GM19468 (cell line): ENCODE results near the gene FNDC10.

Source experiments
- ATAC-seq: cut with Tn5 transposase; IDR thresholded peaks from one replicate; pipeline ENCODE4 v1.9.1; 2021; ENCODE audit warnings: mild to moderate bottlenecking, moderate library complexity, moderate number of reproducible peaks; ENCODE audit not compliant: unreplicated experiment; ENCODE audit errors: extremely low read depth

The FNDC10 gene

GRCh38 chr1:1617516-1617915 lies 17.6 kb upstream of the FNDC10 start:
- ATAC-seq: no peak

DNA sequence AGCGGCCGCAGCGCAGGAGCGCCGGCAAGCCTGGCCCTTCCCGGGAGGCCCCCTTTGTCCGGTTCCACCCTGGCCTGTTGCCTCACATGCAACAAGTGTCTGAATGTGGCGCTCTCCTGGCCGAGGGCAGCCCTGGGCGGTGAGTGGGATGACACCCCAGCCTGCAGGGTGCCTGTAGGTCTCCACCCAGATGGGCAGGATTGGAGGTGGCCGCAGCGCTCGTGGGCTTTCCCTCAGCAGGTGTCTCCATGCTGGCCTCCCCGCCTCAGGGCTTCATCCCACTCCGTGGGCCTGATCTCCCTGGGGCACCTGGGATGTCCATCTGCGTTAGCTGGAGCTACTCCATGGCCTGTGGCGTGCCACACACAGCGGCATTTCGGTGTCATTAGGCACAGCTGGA lies 16.9 kb upstream of the FNDC10 start:
- ATAC-seq: no peak

GRCh38 chr1:1616045-1616790 lies 16.3 kb upstream of the FNDC10 start:
- no peak for ATAC-seq

- peak; percentile 91 for ATAC-seq
These were observed 15.5 kb upstream of the FNDC10 start, which contains the start of gene MIB2 for GRCh38 chr1:1615256-1616044. MIB2 (plus strand) TSS chr1:1615500; CDS start chr1:1623453, 7,953 bp downstream.

DNA sequence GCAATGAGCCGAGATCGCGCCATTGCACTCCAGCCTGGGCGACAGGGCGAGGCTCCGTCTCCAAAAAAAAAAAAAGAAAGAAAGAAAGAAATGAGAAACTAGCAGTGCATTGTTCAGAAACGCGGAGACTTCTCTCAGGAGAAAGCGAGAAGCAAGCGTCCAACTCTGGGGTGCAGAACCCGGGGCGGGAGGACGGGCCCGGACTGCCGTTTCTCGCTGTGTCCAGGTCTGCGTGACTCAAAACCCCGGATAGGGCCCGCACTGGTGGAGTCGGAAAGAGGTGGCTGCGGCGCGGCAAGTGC lies 15.0 kb upstream of the FNDC10 start:
- no peak for ATAC-seq

DNA sequence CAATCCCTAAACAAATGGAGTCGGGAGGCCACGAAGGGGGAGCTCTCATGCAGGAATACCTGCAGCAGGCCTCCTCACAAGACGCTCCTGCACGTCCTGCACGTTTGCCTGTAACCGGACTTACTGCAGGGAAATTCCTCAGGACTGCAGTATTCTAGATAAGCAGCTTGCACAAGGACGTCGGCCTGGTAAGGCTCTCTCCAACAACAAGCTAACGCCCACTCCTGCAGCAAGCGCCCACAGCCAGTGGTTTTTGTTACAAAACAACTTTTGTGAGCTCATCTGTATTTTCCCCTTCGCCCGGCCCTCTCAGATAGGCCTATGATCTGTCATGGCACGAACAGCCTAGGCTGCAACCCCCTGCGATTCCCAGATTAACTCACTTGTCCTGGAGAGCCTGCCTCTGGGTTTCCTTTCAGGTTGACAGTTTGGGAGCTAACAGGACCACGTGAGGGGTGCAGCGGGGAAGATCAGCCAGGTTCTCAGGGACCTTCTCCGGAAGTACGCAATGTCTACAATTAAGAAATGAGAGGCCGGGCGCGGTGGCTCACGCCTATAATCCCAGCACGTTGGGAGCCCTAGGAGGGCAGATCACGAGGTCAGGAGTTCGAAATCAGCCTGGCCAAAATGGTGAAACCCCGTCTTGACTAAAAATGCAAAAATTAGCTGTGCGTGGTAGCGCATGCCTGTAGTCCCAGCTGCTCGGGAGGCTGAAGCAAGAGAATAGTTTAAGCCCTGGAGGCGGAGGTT lies 14.4 kb upstream of the FNDC10 start:
- ATAC-seq: no peak

GRCh38 chr1:1613509-1614082 lies 13.7 kb upstream of the FNDC10 start:
- no peak for ATAC-seq

GRCh38 chr1:1612104-1612400 lies 12.1 kb upstream of the FNDC10 start:
- no peak for ATAC-seq

- no peak for ATAC-seq
These were observed 10.9 kb upstream of the FNDC10 start for GRCh38 chr1:1610796-1611195.

- ATAC-seq: no peak
These were observed 10.0 kb upstream of the FNDC10 start for GRCh38 chr1:1609822-1610485.

- no peak for ATAC-seq
These were observed 6.3 kb upstream of the FNDC10 start for GRCh38 chr1:1606232-1606631.

DNA sequence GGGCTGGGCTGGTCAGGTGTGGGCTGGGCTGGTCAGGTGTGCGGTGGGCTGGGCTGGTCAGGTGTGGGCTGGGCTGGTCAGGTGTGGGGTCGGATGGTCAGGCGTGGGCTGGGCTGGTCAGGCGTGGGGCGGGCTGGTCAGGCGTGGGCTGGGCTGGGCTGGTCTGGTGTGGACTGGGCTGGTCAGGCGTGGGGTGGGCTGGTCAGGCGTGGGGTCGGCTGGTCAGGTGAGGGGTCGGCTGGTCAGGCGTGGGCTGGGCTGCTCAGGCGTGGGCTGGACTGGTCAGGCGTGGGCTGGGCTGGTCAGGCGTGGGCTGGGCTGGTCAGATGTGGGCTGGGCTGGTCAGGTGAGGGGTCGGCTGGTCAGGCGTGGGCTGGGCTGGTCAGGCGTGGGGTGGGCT lies 5.8 kb upstream of the FNDC10 start:
- ATAC-seq: no peak

- ATAC-seq: no peak
These were observed 5.2 kb upstream of the FNDC10 start for GRCh38 chr1:1605034-1605591.

- no peak for ATAC-seq
These were observed 4.6 kb upstream of the FNDC10 start for GRCh38 chr1:1604374-1605033.

- no peak for ATAC-seq
These were observed 3.9 kb upstream of the FNDC10 start for GRCh38 chr1:1603671-1604373.

DNA sequence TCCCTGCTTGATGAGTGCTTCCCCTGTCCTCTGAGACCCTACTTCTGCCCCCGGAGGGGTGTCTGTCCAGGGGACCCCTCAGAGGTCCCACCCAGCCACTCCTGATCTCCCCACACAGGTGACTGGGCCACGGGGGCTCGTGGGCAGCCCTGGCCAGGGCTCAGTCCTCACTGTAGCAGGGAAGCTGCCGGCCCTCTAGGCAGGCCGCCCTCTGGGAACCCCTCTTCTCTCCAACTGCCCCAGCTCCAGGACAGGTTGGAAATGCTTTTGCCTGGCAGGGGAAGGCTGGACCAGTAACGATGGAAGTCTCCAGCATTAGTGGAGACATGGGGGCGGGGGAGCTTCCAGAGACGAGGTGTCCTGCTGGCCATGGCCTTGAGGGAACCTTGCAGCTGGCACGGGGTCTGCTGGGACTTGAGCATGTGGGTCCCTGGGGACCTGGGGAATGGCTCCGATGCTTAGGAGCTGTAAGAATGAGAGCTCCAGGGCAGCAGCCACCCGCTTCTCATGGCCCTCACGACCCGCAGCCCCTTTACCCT lies 3.1 kb upstream of the FNDC10 start:
- no peak for ATAC-seq

- ATAC-seq: no peak
These were observed 2.5 kb upstream of the FNDC10 start for GRCh38 chr1:1602304-1602967.
